ENCODE data around the gene SUPT20H. TPM values are rescaled to one million over a fixed set of nuclear protein-coding genes. Genes with fewer than 3 reads are reported as not detected.
"Not testable (repeated sequence)": the region's sequence is repeated elsewhere in the genome, so short reads cannot be mapped to it uniquely, and the experiment has no call there.

Gene SUPT20H
- total RNA-seq, 1 donor from 2014 or later, result 55.3 TPM

GRCh38 chr13:37059848-37060192 is 332 bp upstream of the SUPT20H start:
- no peak for TF ChIP-seq CTCF (IDR thresholded peaks at IDR 0.05)
- ATAC-seq, result no peak
- Histone ChIP-seq H3K27ac (peak overlapping the region; percentile 97), H3K4me1 (peaks cover 16% of the 10 kb centered on the region), H3K27me3 (ENCODE audit: low read depth) (no peaks in the 10 kb centered on the region), H3K9me3 (no peaks in the 10 kb centered on the region), H3K4me3 (peak overlapping the region; percentile 99), H3K36me3 (peaks cover 4% of the 10 kb centered on the region)
- intact Hi-C loops (cut with DNase I), result no loop called here
- DNase-seq, result no peak

- intact Hi-C loops (cut with DNase I); H3K4me3 ChIP-seq; DNase-seq; H3K27ac ChIP-seq; ATAC-seq; H3K27me3 ChIP-seq (ENCODE audit: low read depth); H3K9me3 ChIP-seq; H3K36me3 ChIP-seq: not testable (repeated sequence)
- H3K4me1 ChIP-seq, result peaks cover 16% of the 10 kb centered on the region
These were observed 3.3 kb downstream of the SUPT20H start for GRCh38 chr13:37056228-37056627.

GRCh38 chr13:37053111-37053510 is 6.4 kb downstream of the SUPT20H start:
- H3K4me1 ChIP-seq; H3K4me3 ChIP-seq; H3K9me3 ChIP-seq; H3K27ac ChIP-seq; H3K27me3 ChIP-seq (ENCODE audit: low read depth); ATAC-seq; intact Hi-C loops (cut with DNase I); DNase-seq: not testable (repeated sequence)
- peaks cover 14% of the 10 kb centered on the region for H3K36me3 ChIP-seq

GRCh38 chr13:37049810-37050209 is 9.7 kb downstream of the SUPT20H start:
- Histone ChIP-seq H3K36me3 (peaks cover 36% of the 10 kb centered on the region), H3K4me3 (no peak overlapping the region), H3K27me3 (ENCODE audit: low read depth) (no peaks in the 10 kb centered on the region), H3K4me1 (no peaks in the 10 kb centered on the region), H3K9me3 (no peaks in the 10 kb centered on the region), H3K27ac (no peak overlapping the region)
- TF ChIP-seq CTCF (IDR thresholded peaks at IDR 0.05), result no peak
- intact Hi-C loops (cut with DNase I), result no loop called here
- ATAC-seq (no peak), DNase-seq (no peak)

- Histone ChIP-seq H3K27ac (no peak overlapping the region), H3K4me1 (no peaks in the 10 kb centered on the region), H3K4me3 (no peak overlapping the region), H3K27me3 (ENCODE audit: low read depth) (no peaks in the 10 kb centered on the region), H3K9me3 (no peaks in the 10 kb centered on the region), H3K36me3 (peaks cover 56% of the 10 kb centered on the region)
- no peak for ATAC-seq
- TF ChIP-seq CTCF (IDR thresholded peaks at IDR 0.05), result no peak
- DNase-seq, result no peak
- intact Hi-C loops (cut with DNase I), result no loop called here
These were observed 11.6 kb downstream of the SUPT20H start for GRCh38 chr13:37047846-37048245.

- no peak for ATAC-seq
- Histone ChIP-seq H3K36me3 (peaks cover 64% of the 10 kb centered on the region), H3K9me3 (no peaks in the 10 kb centered on the region), H3K27ac (no peak overlapping the region), H3K4me3 (no peak overlapping the region), H3K27me3 (ENCODE audit: low read depth) (no peaks in the 10 kb centered on the region), H3K4me1 (no peaks in the 10 kb centered on the region)
- intact Hi-C loops (cut with DNase I), result no loop called here
- DNase-seq, result no peak
- no peak for TF ChIP-seq CTCF (IDR thresholded peaks at IDR 0.05)
These were observed 12.5 kb downstream of the SUPT20H start for GRCh38 chr13:37047032-37047431.

GRCh38 chr13:37046062-37046461 is 13.4 kb downstream of the SUPT20H start:
- no peak for TF ChIP-seq CTCF (IDR thresholded peaks at IDR 0.05)
- intact Hi-C loops (cut with DNase I), result no loop called here
- Histone ChIP-seq H3K4me1 (no peaks in the 10 kb centered on the region), H3K9me3 (no peaks in the 10 kb centered on the region), H3K4me3 (no peak overlapping the region), H3K36me3 (peaks cover 73% of the 10 kb centered on the region), H3K27me3 (ENCODE audit: low read depth) (no peaks in the 10 kb centered on the region), H3K27ac (no peak overlapping the region)
- ATAC-seq (no peak), DNase-seq (no peak)

Data from lower lobe of right lung (tissue), 2 donors.